Osteoblast (primary cell): ENCODE data around the gene LRBA. TPM values are rescaled to one million over a fixed set of nuclear protein-coding genes. Genes with fewer than 3 reads are reported as not detected.
A peak's percentile ranks its signal among the peaks of the same experiment; 100 is the strongest.

ENCODE experiments used
- DNase-seq: peaks from one replicate; pipeline ENCODE4 v3.0.0; 2011; ENCODE audit warnings: low spot score, mixed read lengths; ENCODE audit not compliant: insufficient read length; ENCODE audit errors: missing footprints
- H2AFZ ChIP-seq: 2 replicates; pipeline ENCODE4 v1.6.0; 2011; ENCODE audit warnings: mild to moderate bottlenecking, low read length
- H3K27ac ChIP-seq: 2 replicates; pipeline ENCODE4 v1.5.1; 2011; ENCODE audit warnings: mild to moderate bottlenecking, low read depth, low read length, moderate library complexity
- H3K27me3 ChIP-seq: 2 replicates; pipeline ENCODE4 v1.6.0; 2012; ENCODE audit warnings: mild to moderate bottlenecking, control low read depth, inconsistent platforms, low read length, moderate library complexity; ENCODE audit not compliant: insufficient read depth
- H3K36me3 ChIP-seq: 2 replicates; pipeline ENCODE4 v1.5.1; 2011; ENCODE audit warnings: mild to moderate bottlenecking, low read length, control low read depth, moderate library complexity; ENCODE audit not compliant: insufficient read depth
- H3K4me1 ChIP-seq: 2 replicates; pipeline ENCODE4 v1.5.1; 2011; ENCODE audit warnings: mild to moderate bottlenecking, low read length, control low read depth, moderate library complexity; ENCODE audit not compliant: insufficient read depth
- H3K4me2 ChIP-seq: 2 replicates; pipeline ENCODE4 v1.6.0; 2011; ENCODE audit warnings: mild to moderate bottlenecking, low read length; ENCODE audit not compliant: insufficient read depth
- H3K4me3 ChIP-seq: fragments of 200-600 bp; sonication (generic); 3 replicates; pipeline ENCODE4 v1.5.1; 2012; ENCODE audit warnings: mild to moderate bottlenecking, low read length, inconsistent platforms; ENCODE audit not compliant: insufficient read depth
- H3K79me2 ChIP-seq: 2 replicates; pipeline ENCODE4 v1.6.0; 2012; ENCODE audit warnings: mild to moderate bottlenecking, low read length, control low read depth, inconsistent platforms; ENCODE audit not compliant: insufficient read depth
- H3K9me3 ChIP-seq: 2 replicates; pipeline ENCODE4 v1.5.1; 2011; ENCODE audit warnings: low read depth, low read length, control low read depth
- H4K20me1 ChIP-seq: 2 replicates; pipeline ENCODE4 v1.6.0; 2012; ENCODE audit warnings: mild to moderate bottlenecking, low read length, control low read depth; ENCODE audit not compliant: insufficient read depth
- total RNA-seq: library from RNA; depleted of rRNA; stranded (reverse); fragments of >200 nt; gene quantifications from 2 replicates; pipeline ENCODE4 v1.2.3, GENCODE V29; 2012
- TF ChIP-seq, protein P1 (sequence below): IDR thresholded peaks from 2 replicates; pipeline ENCODE4 v1.5.1; 2011; ENCODE audit warnings: mild to moderate bottlenecking, low read depth, low read length, moderate library complexity; ENCODE audit errors: extremely low read depth

The LRBA gene
- total RNA-seq, 1 donor, result 67.3 TPM

DNA sequence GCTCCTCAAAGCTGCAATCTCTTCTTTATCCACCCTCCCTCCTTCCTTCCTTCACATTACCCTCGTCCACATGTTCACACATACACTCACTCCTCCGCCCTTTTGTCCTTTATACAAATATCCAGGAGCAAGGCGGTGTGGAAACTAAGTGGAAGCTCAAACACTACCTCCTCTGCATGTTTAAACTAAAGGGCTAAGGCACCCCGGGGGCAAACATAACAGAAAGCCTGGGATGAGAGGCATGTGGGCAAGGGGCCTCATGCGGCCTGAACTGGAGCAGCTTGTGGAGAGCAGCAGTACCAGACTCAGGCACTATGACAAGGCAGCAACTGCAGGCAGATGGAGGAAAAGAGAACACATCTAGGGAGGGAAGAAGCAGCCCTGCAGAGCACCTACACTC lies 423.7 kb downstream of the LRBA start:
- Histone ChIP-seq H3K4me3 (peak overlapping the region; percentile 23), H4K20me1 (no peaks in the 10 kb centered on the region), H3K9me3 (no peaks in the 10 kb centered on the region), H3K4me2 (peak overlapping the region; percentile 47), H3K4me1 (peaks cover 6% of the 10 kb centered on the region), H3K36me3 (peaks cover 3% of the 10 kb centered on the region), H3K27me3 (no peaks in the 10 kb centered on the region), H2AFZ (peak overlapping the region; percentile 71), H3K27ac (peak overlapping the region; percentile 19), H3K79me2 (peaks cover 48% of the 10 kb centered on the region)
- TF ChIP-seq, protein P1, sequence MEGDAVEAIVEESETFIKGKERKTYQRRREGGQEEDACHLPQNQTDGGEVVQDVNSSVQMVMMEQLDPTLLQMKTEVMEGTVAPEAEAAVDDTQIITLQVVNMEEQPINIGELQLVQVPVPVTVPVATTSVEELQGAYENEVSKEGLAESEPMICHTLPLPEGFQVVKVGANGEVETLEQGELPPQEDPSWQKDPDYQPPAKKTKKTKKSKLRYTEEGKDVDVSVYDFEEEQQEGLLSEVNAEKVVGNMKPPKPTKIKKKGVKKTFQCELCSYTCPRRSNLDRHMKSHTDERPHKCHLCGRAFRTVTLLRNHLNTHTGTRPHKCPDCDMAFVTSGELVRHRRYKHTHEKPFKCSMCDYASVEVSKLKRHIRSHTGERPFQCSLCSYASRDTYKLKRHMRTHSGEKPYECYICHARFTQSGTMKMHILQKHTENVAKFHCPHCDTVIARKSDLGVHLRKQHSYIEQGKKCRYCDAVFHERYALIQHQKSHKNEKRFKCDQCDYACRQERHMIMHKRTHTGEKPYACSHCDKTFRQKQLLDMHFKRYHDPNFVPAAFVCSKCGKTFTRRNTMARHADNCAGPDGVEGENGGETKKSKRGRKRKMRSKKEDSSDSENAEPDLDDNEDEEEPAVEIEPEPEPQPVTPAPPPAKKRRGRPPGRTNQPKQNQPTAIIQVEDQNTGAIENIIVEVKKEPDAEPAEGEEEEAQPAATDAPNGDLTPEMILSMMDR, result no peak
- DNase-seq, result no peak

DNA sequence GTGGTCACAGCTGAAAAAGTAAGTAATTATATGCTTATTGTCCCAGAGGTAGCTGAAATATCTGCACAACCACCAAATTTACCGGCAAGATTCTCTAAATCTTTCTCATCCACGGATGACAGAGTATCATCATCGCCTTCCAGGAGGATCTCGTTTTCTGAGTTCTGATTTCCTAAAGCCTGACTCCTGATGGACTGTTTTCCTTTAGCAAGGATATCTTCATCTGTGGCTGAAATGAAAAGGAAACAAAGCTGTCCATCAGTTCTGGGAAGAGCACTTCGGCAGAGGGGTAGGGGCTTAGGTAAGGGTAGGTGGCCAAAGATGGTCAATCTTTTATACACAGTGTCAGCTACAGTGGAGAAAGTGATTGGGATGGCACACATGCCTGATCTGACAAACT lies 424.5 kb downstream of the LRBA start:
- no peaks in the 10 kb centered on the region for H4K20me1 ChIP-seq
- peaks cover 3% of the 10 kb centered on the region for H3K36me3 ChIP-seq
- DNase-seq, result no peak
- H2AFZ ChIP-seq, result no peak overlapping the region
- peaks cover 53% of the 10 kb centered on the region for H3K79me2 ChIP-seq
- no peaks in the 10 kb centered on the region for H3K9me3 ChIP-seq
- H3K4me2 ChIP-seq, result peak overlapping the region; percentile 54
- peak overlapping the region; percentile 27 for H3K4me3 ChIP-seq
- peak overlapping the region; percentile 19 for H3K27ac ChIP-seq
- no peaks in the 10 kb centered on the region for H3K27me3 ChIP-seq
- TF ChIP-seq, protein P1, result no peak
- peaks cover 6% of the 10 kb centered on the region for H3K4me1 ChIP-seq

DNA sequence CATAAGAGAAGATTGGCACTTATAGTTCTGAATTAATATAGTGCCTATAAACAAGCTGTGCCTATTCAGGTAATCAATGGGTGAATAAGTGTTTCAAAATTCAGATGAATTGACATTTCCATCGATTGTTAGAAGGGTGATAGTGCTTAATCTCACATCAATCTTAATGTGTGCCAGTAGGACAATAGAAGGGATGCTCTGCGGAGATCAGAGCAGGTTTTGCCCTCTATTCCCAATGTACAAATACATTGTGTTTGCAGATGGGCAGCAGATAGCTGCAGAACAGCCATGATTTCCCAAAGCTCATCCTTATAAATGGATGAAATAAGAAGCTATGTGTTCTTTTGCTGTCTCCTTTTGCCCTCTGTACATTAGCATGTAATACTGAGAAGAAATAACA lies 425.9 kb downstream of the LRBA start:
- no peaks in the 10 kb centered on the region for H3K9me3 ChIP-seq
- DNase-seq, result no peak
- no peaks in the 10 kb centered on the region for H4K20me1 ChIP-seq
- no peak overlapping the region for H3K27ac ChIP-seq
- peaks cover 3% of the 10 kb centered on the region for H3K36me3 ChIP-seq
- H3K4me3 ChIP-seq, result peak overlapping the region; percentile 5
- H3K27me3 ChIP-seq, result no peaks in the 10 kb centered on the region
- H3K4me1 ChIP-seq, result peaks cover 6% of the 10 kb centered on the region
- H2AFZ ChIP-seq, result no peak overlapping the region
- peak overlapping the region; percentile 34 for H3K4me2 ChIP-seq
- peaks cover 66% of the 10 kb centered on the region for H3K79me2 ChIP-seq
- TF ChIP-seq, protein P1, result no peak

DNA sequence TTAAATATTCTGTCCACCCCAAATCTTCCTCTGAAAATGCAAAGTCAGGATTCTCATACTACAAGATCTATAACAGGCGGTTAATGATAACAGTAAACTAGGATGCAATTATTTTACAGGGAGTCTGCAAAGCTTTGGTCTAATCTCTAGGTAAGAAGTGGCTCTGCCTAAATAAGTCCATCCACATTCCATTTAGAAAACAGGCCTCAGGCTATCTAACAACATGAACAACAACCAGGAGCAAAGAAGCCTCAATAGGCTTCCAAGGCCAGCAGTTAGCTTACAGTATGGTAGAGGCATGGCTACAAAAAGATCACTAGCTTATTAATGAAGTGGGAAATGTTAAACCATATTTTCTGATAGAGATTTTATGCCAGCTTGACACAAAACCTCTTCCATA lies 426.8 kb downstream of the LRBA start:
- TF ChIP-seq, protein P1, result no peak
- H3K9me3 ChIP-seq, result no peaks in the 10 kb centered on the region
- peaks cover 6% of the 10 kb centered on the region for H3K4me1 ChIP-seq
- H3K36me3 ChIP-seq, result peaks cover 3% of the 10 kb centered on the region
- peak overlapping the region; percentile 84 for H3K4me3 ChIP-seq
- H3K4me2 ChIP-seq, result peak overlapping the region; percentile 37
- H3K27me3 ChIP-seq, result no peaks in the 10 kb centered on the region
- no peaks in the 10 kb centered on the region for H4K20me1 ChIP-seq
- no peak for DNase-seq
- H3K27ac ChIP-seq, result no peak overlapping the region
- peaks cover 74% of the 10 kb centered on the region for H3K79me2 ChIP-seq
- H2AFZ ChIP-seq, result no peak overlapping the region
